ENCODE data around the gene ACTL10. TPM values are rescaled to one million over a fixed set of nuclear protein-coding genes. Genes with fewer than 3 reads are reported as not detected.

Gene ACTL10
- total RNA-seq, 1 experiment from 2014 or later = not detected

GRCh38 chr20:33647603-33648395, 18.9 kb upstream of the ACTL10 start:
- in situ Hi-C loops (cut with HindIII; ENCODE audit: low sequenced_read_pairs) = no loop called here
- no peak for DNase-seq (ENCODE audit: low spot score)

GRCh38 chr20:33648396-33649004, 18.2 kb upstream of the ACTL10 start:
- in situ Hi-C loops (cut with HindIII; ENCODE audit: low sequenced_read_pairs) = no loop called here

GRCh38 chr20:33649201-33649681, 17.5 kb upstream of the ACTL10 start:
- no peak for DNase-seq (ENCODE audit: low spot score)
- in situ Hi-C loops (cut with HindIII; ENCODE audit: low sequenced_read_pairs) = no loop called here

More at GRCh38 chr20:33648396-33649004, 18.2 kb upstream of the ACTL10 start:
- DNase-seq (ENCODE audit: low spot score) = no peak

GRCh38 chr20:33650111-33650752, 16.5 kb upstream of the ACTL10 start:
- DNase-seq (ENCODE audit: low spot score) = no peak

GRCh38 chr20:33650753-33651561, 15.8 kb upstream of the ACTL10 start:
- in situ Hi-C loops (cut with HindIII; ENCODE audit: low sequenced_read_pairs) = no loop called here
- DNase-seq (ENCODE audit: low spot score) = no peak

More at GRCh38 chr20:33650111-33650752, 16.5 kb upstream of the ACTL10 start:
- in situ Hi-C loops (cut with HindIII; ENCODE audit: low sequenced_read_pairs) = no loop called here

GRCh38 chr20:33651562-33652048, 15.1 kb upstream of the ACTL10 start:
- in situ Hi-C loops (cut with HindIII; ENCODE audit: low sequenced_read_pairs) = no loop called here
- DNase-seq (ENCODE audit: low spot score) = no peak

GRCh38 chr20:33653218-33653899, 13.4 kb upstream of the ACTL10 start:
- peak; percentile 65 for DNase-seq (ENCODE audit: low spot score)
- in situ Hi-C loops (cut with HindIII; ENCODE audit: low sequenced_read_pairs) = no loop called here

- in situ Hi-C loops (cut with HindIII; ENCODE audit: low sequenced_read_pairs) = no loop called here
- no peak for DNase-seq (ENCODE audit: low spot score)
Measured at GRCh38 chr20:33653900-33654596, 12.7 kb upstream of the ACTL10 start.

GRCh38 chr20:33654680-33655161, 12.0 kb upstream of the ACTL10 start:
- in situ Hi-C loops (cut with HindIII; ENCODE audit: low sequenced_read_pairs) = no loop called here
- no peak for DNase-seq (ENCODE audit: low spot score)

GRCh38 chr20:33655164-33655563, 11.6 kb upstream of the ACTL10 start:
- DNase-seq (ENCODE audit: low spot score) = no peak
- in situ Hi-C loops (cut with HindIII; ENCODE audit: low sequenced_read_pairs) = no loop called here

GRCh38 chr20:33656010-33656782, 10.5 kb upstream of the ACTL10 start:
- in situ Hi-C loops (cut with HindIII; ENCODE audit: low sequenced_read_pairs) = no loop called here
- no peak for DNase-seq (ENCODE audit: low spot score)

- in situ Hi-C loops (cut with HindIII; ENCODE audit: low sequenced_read_pairs) = no loop called here
- DNase-seq (ENCODE audit: low spot score) = no peak
Measured at GRCh38 chr20:33656783-33657703, 9.7 kb upstream of the ACTL10 start.

GRCh38 chr20:33657704-33658095, 9.0 kb upstream of the ACTL10 start:
- DNase-seq (ENCODE audit: low spot score) = no peak
- in situ Hi-C loops (cut with HindIII; ENCODE audit: low sequenced_read_pairs) = no loop called here

- DNase-seq (ENCODE audit: low spot score) = no peak
- in situ Hi-C loops (cut with HindIII; ENCODE audit: low sequenced_read_pairs) = no loop called here
Measured at GRCh38 chr20:33658510-33658909, 8.2 kb upstream of the ACTL10 start.

GRCh38 chr20:33658929-33659328, 7.8 kb upstream of the ACTL10 start:
- no peak for DNase-seq (ENCODE audit: low spot score)
- in situ Hi-C loops (cut with HindIII; ENCODE audit: low sequenced_read_pairs) = no loop called here

GRCh38 chr20:33659341-33660034, 7.3 kb upstream of the ACTL10 start:
- DNase-seq (ENCODE audit: low spot score) = no peak
- in situ Hi-C loops (cut with HindIII; ENCODE audit: low sequenced_read_pairs) = no loop called here

All from G401 (cell line).